Neural cell (in vitro differentiated cells): ENCODE results near the gene CALHM4. TPM values are rescaled to one million over a fixed set of nuclear protein-coding genes. Genes with fewer than 3 reads are reported as not detected.

Experiments
- H2AFZ ChIP-seq: fragments of 200-600, 300-800 bp; sonication (generic), shearing (Covaris generic); 2 replicates; pipeline ENCODE4 v1.6.0; 2014; ENCODE audit warnings: low read depth, mild to moderate bottlenecking, antibody characterized with exemption, low read length, moderate library complexity
- H3F3A ChIP-seq: fragments of 200-600 bp; shearing (Covaris generic); 2 replicates; pipeline ENCODE4 v1.6.1; 2016; ENCODE audit warnings: mild to moderate bottlenecking, moderate library complexity, mixed read lengths, antibody characterized with exemption, low read length; ENCODE audit not compliant: insufficient read depth, poor library complexity, severe bottlenecking
- H3K27ac ChIP-seq: fragments of 200-600, 300-800 bp; sonication (generic), shearing (Covaris generic); 2 replicates; pipeline ENCODE4 v1.5.1; 2014; ENCODE audit warnings: mild to moderate bottlenecking, low read length, moderate library complexity
- H3K27me3 ChIP-seq: fragments of 300-800, 200-600 bp; sonication (generic), shearing (Covaris generic); 2 replicates; pipeline ENCODE4 v1.6.0; 2014; ENCODE audit warnings: mild to moderate bottlenecking, low read depth, low read length, moderate library complexity; ENCODE audit not compliant: insufficient read depth
- H3K36me3 ChIP-seq: fragments of 300-800, 200-600 bp; sonication (generic), shearing (Covaris generic); 2 replicates; pipeline ENCODE4 v1.5.1; 2014; ENCODE audit warnings: mild to moderate bottlenecking, antibody characterized with exemption, low read length, moderate library complexity; ENCODE audit not compliant: insufficient read depth
- H3K4me2 ChIP-seq: fragments of 300-800, 200-600 bp; sonication (generic), shearing (Covaris generic); 2 replicates; pipeline ENCODE4 v1.6.0; 2014; ENCODE audit warnings: mild to moderate bottlenecking, low read length
- H3K4me3 ChIP-seq: fragments of 300-800, 200-600 bp; sonication (generic), shearing (Covaris generic); 2 replicates; pipeline ENCODE4 v1.5.1; 2014; ENCODE audit warnings: mild to moderate bottlenecking, low read length, moderate library complexity
- H3K79me2 ChIP-seq: fragments of 200-600 bp; shearing (Covaris generic); replicated peaks from 2 replicates; pipeline ENCODE4 v1.6.0; 2014; ENCODE audit warnings: mild to moderate bottlenecking, low read length, moderate library complexity; ENCODE audit not compliant: insufficient read depth
- H3K9ac ChIP-seq: fragments of 300-800, 200-600 bp; sonication (generic), shearing (Covaris generic); 2 replicates; pipeline ENCODE4 v1.6.1; 2016; ENCODE audit warnings: mild to moderate bottlenecking, low read length, mixed read lengths
- H3K9me2 ChIP-seq: fragments of 200-600 bp; shearing (Covaris generic); 2 replicates; pipeline ENCODE4 v1.6.1; 2016; ENCODE audit warnings: mild to moderate bottlenecking, low read length, mixed read lengths; ENCODE audit not compliant: insufficient read depth
- H3K9me3 ChIP-seq: fragments of 200-600, 300-800 bp; sonication (generic), shearing (Covaris generic); 2 replicates; pipeline ENCODE4 v1.6.1; 2016; ENCODE audit warnings: mild to moderate bottlenecking, mixed run types, low read length, moderate library complexity, mixed read lengths
- H4K20me1 ChIP-seq: fragments of 200-600 bp; shearing (Covaris generic); 2 replicates; pipeline ENCODE4 v1.6.1; 2016; ENCODE audit warnings: mild to moderate bottlenecking, mixed run types; ENCODE audit not compliant: insufficient read depth
- EP300 ChIP-seq: fragments of 450-650 bp; conservative IDR thresholded peaks from 2 replicates; pipeline ENCODE4 v1.6.1; 2014; ENCODE audit warnings: antibody characterized with exemption, mild to moderate bottlenecking, moderate library complexity; ENCODE audit not compliant: poor library complexity, severe bottlenecking
- EZH2 ChIP-seq: fragments of 200-600, 300-800 bp; shearing (Covaris generic), sonication (generic); IDR thresholded peaks from 2 replicates; pipeline ENCODE4 v1.6.1; 2014; ENCODE audit warnings: antibody characterized with exemption, low read length, borderline replicate concordance, mild to moderate bottlenecking; ENCODE audit not compliant: insufficient read depth, poor library complexity, severe bottlenecking
- MXI1 ChIP-seq: fragments of 450-650 bp; conservative IDR thresholded peaks from 2 replicates; pipeline ENCODE4 v1.6.1; 2014; ENCODE audit warnings: antibody characterized with exemption, mild to moderate bottlenecking; ENCODE audit not compliant: poor library complexity, severe bottlenecking
- POLR2AphosphoS5 ChIP-seq: IDR thresholded peaks from 2 replicates; pipeline ENCODE4 v1.6.1; 2012
- RAD21 ChIP-seq: fragments of 450-650 bp; conservative IDR thresholded peaks from 2 replicates; pipeline ENCODE4 v1.6.1; 2014; ENCODE audit warnings: antibody characterized with exemption, mild to moderate bottlenecking, moderate library complexity
- REST ChIP-seq: IDR thresholded peaks from 2 replicates; pipeline ENCODE4 v1.6.1; 2012; ENCODE audit warnings: borderline replicate concordance
- SMC3 ChIP-seq: fragments of 450-650 bp; conservative IDR thresholded peaks from 2 replicates; pipeline ENCODE4 v1.6.1; 2014; ENCODE audit warnings: antibody characterized with exemption, mild to moderate bottlenecking, moderate library complexity; ENCODE audit not compliant: poor library complexity
- TAF1 ChIP-seq: IDR thresholded peaks from 2 replicates; pipeline ENCODE4 v1.6.1; 2012; ENCODE audit warnings: low read depth
- polyA plus RNA-seq: library from polyadenylated mRNA; depleted of rRNA; stranded (reverse); fragments of >200 nt; gene quantifications from 2 replicates; pipeline ENCODE4 v1.2.3, GENCODE V29; 2014
- TF ChIP-seq, protein P1 (sequence below): fragments of 450-650 bp; IDR thresholded peaks from 2 replicates; pipeline ENCODE4 v1.5.1; 2014; ENCODE audit warnings: antibody characterized with exemption, mild to moderate bottlenecking, moderate library complexity; ENCODE audit not compliant: poor library complexity, severe bottlenecking

Gene CALHM4
- polyA plus RNA-seq, 1 donor from 2014 or later, result not detected

DNA sequence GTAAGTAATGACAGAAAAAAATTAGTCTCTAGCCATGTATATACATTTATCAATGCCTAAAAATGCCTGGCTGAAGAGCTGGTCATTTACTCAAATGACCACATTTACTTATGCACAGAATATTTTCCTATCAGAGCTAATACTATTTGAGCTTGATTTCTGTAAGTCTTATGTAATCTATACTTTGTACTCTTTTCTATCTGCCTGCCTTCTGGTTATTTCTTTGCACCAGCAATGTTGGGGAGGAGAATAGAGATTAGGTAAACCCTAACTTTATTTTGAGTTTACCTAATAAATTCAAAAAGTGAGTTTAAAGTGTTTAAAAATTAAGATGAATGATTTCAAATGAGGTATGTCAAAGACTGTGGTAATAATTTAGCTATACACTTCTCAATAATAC is 38.4 kb upstream of the CALHM4 start:
- Histone ChIP-seq H3K9me3 (no peaks in the 10 kb centered on the region), H3K9me2 (no peaks in the 10 kb centered on the region), H3K27me3 (no peaks in the 10 kb centered on the region), H3K27ac (no peak overlapping the region), H3K9ac (no peak overlapping the region), H3K4me3 (no peak overlapping the region), H3K4me2 (no peak overlapping the region), H2AFZ (no peak overlapping the region), H3K36me3 (no peaks in the 10 kb centered on the region), H4K20me1 (no peaks in the 10 kb centered on the region), H3K79me2 (no peaks in the 10 kb centered on the region), H3F3A (no peaks in the 10 kb centered on the region)
- no peak for TF ChIP-seq POLR2AphosphoS5
- TF ChIP-seq, protein P1, sequence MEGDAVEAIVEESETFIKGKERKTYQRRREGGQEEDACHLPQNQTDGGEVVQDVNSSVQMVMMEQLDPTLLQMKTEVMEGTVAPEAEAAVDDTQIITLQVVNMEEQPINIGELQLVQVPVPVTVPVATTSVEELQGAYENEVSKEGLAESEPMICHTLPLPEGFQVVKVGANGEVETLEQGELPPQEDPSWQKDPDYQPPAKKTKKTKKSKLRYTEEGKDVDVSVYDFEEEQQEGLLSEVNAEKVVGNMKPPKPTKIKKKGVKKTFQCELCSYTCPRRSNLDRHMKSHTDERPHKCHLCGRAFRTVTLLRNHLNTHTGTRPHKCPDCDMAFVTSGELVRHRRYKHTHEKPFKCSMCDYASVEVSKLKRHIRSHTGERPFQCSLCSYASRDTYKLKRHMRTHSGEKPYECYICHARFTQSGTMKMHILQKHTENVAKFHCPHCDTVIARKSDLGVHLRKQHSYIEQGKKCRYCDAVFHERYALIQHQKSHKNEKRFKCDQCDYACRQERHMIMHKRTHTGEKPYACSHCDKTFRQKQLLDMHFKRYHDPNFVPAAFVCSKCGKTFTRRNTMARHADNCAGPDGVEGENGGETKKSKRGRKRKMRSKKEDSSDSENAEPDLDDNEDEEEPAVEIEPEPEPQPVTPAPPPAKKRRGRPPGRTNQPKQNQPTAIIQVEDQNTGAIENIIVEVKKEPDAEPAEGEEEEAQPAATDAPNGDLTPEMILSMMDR, result no peak
- no peak for TF ChIP-seq TAF1
- no peak for TF ChIP-seq REST
- TF ChIP-seq EZH2, result no peak
- TF ChIP-seq MXI1, result no peak
- TF ChIP-seq RAD21, result no peak
- no peak for TF ChIP-seq SMC3
- TF ChIP-seq EP300, result no peak

DNA sequence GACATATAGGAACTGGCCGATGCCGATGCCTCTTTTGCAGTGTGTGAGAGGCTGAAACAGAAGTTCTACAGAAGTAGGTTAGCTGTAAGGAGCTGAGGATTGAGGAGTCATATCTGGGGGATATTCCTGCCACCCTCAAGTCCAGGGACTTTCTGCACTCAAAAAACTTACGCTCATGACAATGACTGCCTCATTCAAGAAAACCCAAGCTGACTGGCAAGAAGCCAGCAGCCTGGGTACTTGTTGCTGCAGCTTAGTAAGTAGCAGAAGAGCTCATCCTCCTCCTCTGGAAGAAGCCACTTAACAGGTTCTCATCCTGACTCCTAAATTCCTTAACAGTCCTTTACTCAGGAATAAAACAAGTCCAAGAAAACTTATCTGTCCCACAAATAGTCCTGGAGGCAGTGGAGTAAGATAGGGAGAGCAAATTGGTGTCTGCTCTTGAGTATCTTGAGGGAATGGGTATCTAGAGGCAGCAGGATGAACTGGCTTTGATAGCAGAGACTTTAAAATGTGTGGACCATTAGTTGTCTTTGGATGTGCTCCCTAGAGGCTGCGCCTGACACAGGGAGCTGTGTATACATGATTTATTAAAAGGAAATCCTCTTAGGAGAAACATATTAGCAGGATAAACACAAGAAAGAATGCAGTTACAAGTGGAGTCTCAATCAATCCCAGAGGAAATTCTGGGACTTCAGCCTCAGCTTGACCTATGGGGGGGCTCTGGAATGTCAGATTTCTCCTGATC is 34.8 kb upstream of the CALHM4 start:
- no peak for TF ChIP-seq TAF1
- TF ChIP-seq EP300, result no peak
- TF ChIP-seq, protein P1, result no peak
- TF ChIP-seq POLR2AphosphoS5, result no peak
- no peak for TF ChIP-seq MXI1
- no peak for TF ChIP-seq REST
- TF ChIP-seq RAD21, result no peak
- no peak for TF ChIP-seq SMC3
- no peak for TF ChIP-seq EZH2
- H4K20me1 ChIP-seq, result no peaks in the 10 kb centered on the region
- H3K27ac ChIP-seq, result no peak overlapping the region
- H3K9me3 ChIP-seq, result no peaks in the 10 kb centered on the region
- H3K4me2 ChIP-seq, result no peak overlapping the region
- no peaks in the 10 kb centered on the region for H3F3A ChIP-seq
- no peaks in the 10 kb centered on the region for H3K36me3 ChIP-seq
- H3K79me2 ChIP-seq, result no peaks in the 10 kb centered on the region
- no peaks in the 10 kb centered on the region for H3K27me3 ChIP-seq
- no peaks in the 10 kb centered on the region for H3K9me2 ChIP-seq
- no peak overlapping the region for H3K4me3 ChIP-seq
- no peak overlapping the region for H3K9ac ChIP-seq
- no peak overlapping the region for H2AFZ ChIP-seq
